ENCODE measurements around the gene SCFD1.

GRCh38 chr14:30608533-30609006 lies 13.5 kb upstream of the SCFD1 start:
- TF ChIP-seq CTCF (IDR thresholded peaks at IDR 0.05; ENCODE audit: borderline replicate concordance, extremely low read depth, low read length, poor library complexity, severe bottlenecking) (no peak), EZH2 (IDR thresholded peaks at IDR 0.05; ENCODE audit: borderline replicate concordance, low read depth, low read length, severe bottlenecking) (no peak)

Measured in DND-41 (cell line).